Breast epithelium (tissue), 4 donors: ENCODE results near the gene HMSD. TPM values are rescaled to one million over a fixed set of nuclear protein-coding genes. Genes with fewer than 3 reads are reported as not detected.

Experiments used
- DNase-seq, 2 donors: peaks; one replicate each; pipeline ENCODE4 v3.0.0-alpha.2; 2019; ENCODE audit warnings: low spot score in 2 of 2
- H3K27ac ChIP-seq, 2 donors: fragments of 200-600 bp; sonication (generic) in 1 of 2; one replicate each; pipeline ENCODE4 v1.5.1; 2016 to 2019; ENCODE audit warnings: mild to moderate bottlenecking in 1 of 2
- H3K27me3 ChIP-seq, 2 donors: fragments of 200-600 bp; sonication (generic) in 1 of 2; one replicate each; pipeline versions ENCODE4 v1.5.1 to v1.6.0; 2017 to 2019; ENCODE audit warnings: control low read depth in 1 of 2, mild to moderate bottlenecking in 1 of 2
- H3K36me3 ChIP-seq: fragments of 200-600 bp; one replicate; pipeline ENCODE4 v1.5.1; 2019
- H3K4me1 ChIP-seq, 2 donors: fragments of 200-600 bp; sonication (generic); one replicate each; pipeline ENCODE4 v1.5.1; 2016 to 2019; ENCODE audit warnings: control low read depth in 1 of 2
- H3K4me3 ChIP-seq, 3 donors: fragments of 200-600 bp; sonication (generic); 1 replicate in 2 of 3; 2 replicates in 1 of 3; pipeline ENCODE4 v1.5.1; 2016 to 2019; ENCODE audit warnings: mild to moderate bottlenecking in 3 of 3, moderate library complexity in 2 of 3
- H3K9me3 ChIP-seq, 2 donors: fragments of 200-600 bp; sonication (generic) in 1 of 2; one replicate each; pipeline ENCODE4 v1.5.1; 2016 to 2019; ENCODE audit warnings: control low read depth in 1 of 2
- POLR2A ChIP-seq: fragments of 450-650 bp; IDR thresholded peaks from one replicate; pipeline ENCODE4 v1.6.1; 2016; ENCODE audit warnings: antibody characterized with exemption, mild to moderate bottlenecking, moderate library complexity
- POLR2AphosphoS5 ChIP-seq, 3 donors: sonication (generic); formaldehyde crosslinking; IDR thresholded peaks; one replicate each; pipeline ENCODE4 v1.6.1; 2017; ENCODE audit warnings: antibody characterized with exemption in 3 of 3
- intact Hi-C: fragments of 100-400 bp; cut with DNase I; formaldehyde crosslinking; loops from one replicate; pipeline ENCODE4 v1.15.1; 2023; ENCODE audit warnings: low total_unique reads
- total RNA-seq, 3 donors: library from RNA; depleted of rRNA; stranded (reverse); fragments of >200 nt; gene quantifications; one replicate each; pipeline ENCODE4 v1.1.0, GENCODE V29; 2016
- TF ChIP-seq, protein P1 (sequence below), 3 donors: fragments of 450-650 bp; IDR thresholded peaks; one replicate each; pipeline ENCODE4 v1.5.1; 2016 to 2017; ENCODE audit warnings: antibody characterized with exemption in 3 of 3, mild to moderate bottlenecking in 3 of 3, moderate library complexity in 3 of 3

The HMSD gene
- total RNA-seq: under 1 TPM in 1 of 3 donors, not detected in 2; 0.29 TPM

DNA sequence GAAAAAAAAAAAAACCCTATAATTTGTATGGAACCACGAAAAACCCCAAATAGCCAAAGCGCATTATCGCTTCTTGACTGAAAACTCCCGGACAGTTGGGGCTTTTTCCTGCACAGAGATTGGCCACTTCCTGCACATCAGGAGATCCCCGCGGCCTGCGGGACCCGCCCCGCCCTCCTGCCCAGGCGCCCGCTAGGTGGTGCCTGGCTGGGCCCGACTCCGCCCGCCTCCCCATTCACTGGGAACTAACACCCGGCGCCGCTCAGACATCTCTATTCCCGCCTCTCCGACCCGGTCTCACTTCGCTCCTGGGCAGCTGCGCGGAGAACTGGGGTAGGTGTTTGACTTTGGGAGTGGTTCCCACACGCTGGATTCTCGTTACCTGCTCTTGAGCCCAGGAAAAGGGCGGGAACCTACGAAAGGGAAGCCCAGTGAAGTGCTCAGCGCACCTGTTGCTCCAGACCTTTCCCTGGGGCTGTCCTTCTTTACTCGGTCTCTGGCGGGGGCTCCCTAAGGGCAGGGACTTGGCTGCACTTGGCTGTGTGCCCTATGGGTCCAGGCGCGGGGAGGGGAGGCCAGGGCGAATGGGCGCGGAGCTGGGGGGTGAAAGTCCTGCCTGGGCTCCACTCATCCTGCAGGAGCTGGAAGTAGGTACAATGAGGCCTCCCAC lies at the start of gene HMSD:
TSS of gene HMSD (plus strand) at position 234 of the 670 bp plus-strand sequence. CDS start 4,155 bp downstream, outside the sequence.
- peaks cover 0 to 7% of the 10 kb centered on the region in 2 donors for H3K9me3 ChIP-seq
- no peaks in the 10 kb centered on the region for H3K27me3 ChIP-seq
- DNase-seq: no peak
- H3K4me3 ChIP-seq: peak within 1 kb of the TSS; percentile 10 to 56 (median 25)
- H3K36me3 ChIP-seq: no peaks in the 10 kb centered on the region
- H3K27ac ChIP-seq: no peak within 1 kb of the TSS
- no peak for TF ChIP-seq POLR2A
- TF ChIP-seq, protein P1, sequence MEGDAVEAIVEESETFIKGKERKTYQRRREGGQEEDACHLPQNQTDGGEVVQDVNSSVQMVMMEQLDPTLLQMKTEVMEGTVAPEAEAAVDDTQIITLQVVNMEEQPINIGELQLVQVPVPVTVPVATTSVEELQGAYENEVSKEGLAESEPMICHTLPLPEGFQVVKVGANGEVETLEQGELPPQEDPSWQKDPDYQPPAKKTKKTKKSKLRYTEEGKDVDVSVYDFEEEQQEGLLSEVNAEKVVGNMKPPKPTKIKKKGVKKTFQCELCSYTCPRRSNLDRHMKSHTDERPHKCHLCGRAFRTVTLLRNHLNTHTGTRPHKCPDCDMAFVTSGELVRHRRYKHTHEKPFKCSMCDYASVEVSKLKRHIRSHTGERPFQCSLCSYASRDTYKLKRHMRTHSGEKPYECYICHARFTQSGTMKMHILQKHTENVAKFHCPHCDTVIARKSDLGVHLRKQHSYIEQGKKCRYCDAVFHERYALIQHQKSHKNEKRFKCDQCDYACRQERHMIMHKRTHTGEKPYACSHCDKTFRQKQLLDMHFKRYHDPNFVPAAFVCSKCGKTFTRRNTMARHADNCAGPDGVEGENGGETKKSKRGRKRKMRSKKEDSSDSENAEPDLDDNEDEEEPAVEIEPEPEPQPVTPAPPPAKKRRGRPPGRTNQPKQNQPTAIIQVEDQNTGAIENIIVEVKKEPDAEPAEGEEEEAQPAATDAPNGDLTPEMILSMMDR (IDR thresholded peaks at IDR 0.05): no peak
- no peak for TF ChIP-seq POLR2AphosphoS5 (IDR thresholded peaks at IDR 0.05)
- intact Hi-C loops: no loop called here
- H3K4me1 ChIP-seq: no peaks in the 10 kb centered on the region

- TF ChIP-seq, protein P1 (IDR thresholded peaks at IDR 0.05): no peak
- TF ChIP-seq POLR2AphosphoS5 (IDR thresholded peaks at IDR 0.05): no peak
- TF ChIP-seq POLR2A: no peak
- Histone ChIP-seq H3K36me3 (no peaks in the 10 kb centered on the region), H3K4me3 (no peak overlapping the region), H3K27ac (no peak overlapping the region), H3K27me3 (no peaks in the 10 kb centered on the region), H3K9me3 (no peaks in the 10 kb centered on the region), H3K4me1 (no peaks in the 10 kb centered on the region)
- intact Hi-C loops: no loop called here
- no peak for DNase-seq
These were observed 45.1 kb upstream of the HMSD start for GRCh38 chr18:63903851-63904570.

DNA sequence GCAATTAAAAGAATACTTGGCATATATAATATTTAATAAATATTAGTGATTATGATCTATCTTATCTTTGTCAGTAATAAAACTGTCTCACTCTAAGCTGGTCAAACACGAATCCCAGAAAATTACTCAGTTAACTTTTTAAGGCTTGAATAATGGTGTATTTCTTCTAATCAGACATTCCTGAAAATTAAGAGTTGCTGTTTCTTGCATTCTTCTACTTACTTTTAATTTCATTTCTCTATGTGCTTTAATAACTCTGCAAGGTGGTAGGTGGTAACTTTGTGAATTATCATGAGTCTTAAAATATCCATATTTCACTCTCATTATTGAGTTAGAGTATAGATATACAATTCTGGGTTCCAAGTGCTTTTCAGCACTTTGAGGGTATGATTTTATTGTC lies 44.4 kb upstream of the HMSD start:
- H3K9me3 ChIP-seq: no peaks in the 10 kb centered on the region
- H3K27me3 ChIP-seq: no peaks in the 10 kb centered on the region
- TF ChIP-seq POLR2A (no peak), POLR2AphosphoS5 (IDR thresholded peaks at IDR 0.05) (no peak)
- TF ChIP-seq, protein P1 (IDR thresholded peaks at IDR 0.05): no peak
- DNase-seq: no peak
- no peak overlapping the region for H3K4me3 ChIP-seq
- intact Hi-C loops: no loop called here
- no peaks in the 10 kb centered on the region for H3K4me1 ChIP-seq
- no peak overlapping the region for H3K27ac ChIP-seq
- H3K36me3 ChIP-seq: no peaks in the 10 kb centered on the region

- Histone ChIP-seq H3K4me1 (no peaks in the 10 kb centered on the region), H3K27me3 (no peaks in the 10 kb centered on the region), H3K4me3 (no peak overlapping the region), H3K9me3 (no peaks in the 10 kb centered on the region), H3K36me3 (no peaks in the 10 kb centered on the region), H3K27ac (no peak overlapping the region)
- intact Hi-C loops: no loop called here
- no peak for TF ChIP-seq POLR2AphosphoS5 (IDR thresholded peaks at IDR 0.05)
- TF ChIP-seq POLR2A: no peak
- TF ChIP-seq, protein P1 (IDR thresholded peaks at IDR 0.05): no peak
- no peak for DNase-seq
These were observed 43.7 kb upstream of the HMSD start for GRCh38 chr18:63905361-63905760.

DNA sequence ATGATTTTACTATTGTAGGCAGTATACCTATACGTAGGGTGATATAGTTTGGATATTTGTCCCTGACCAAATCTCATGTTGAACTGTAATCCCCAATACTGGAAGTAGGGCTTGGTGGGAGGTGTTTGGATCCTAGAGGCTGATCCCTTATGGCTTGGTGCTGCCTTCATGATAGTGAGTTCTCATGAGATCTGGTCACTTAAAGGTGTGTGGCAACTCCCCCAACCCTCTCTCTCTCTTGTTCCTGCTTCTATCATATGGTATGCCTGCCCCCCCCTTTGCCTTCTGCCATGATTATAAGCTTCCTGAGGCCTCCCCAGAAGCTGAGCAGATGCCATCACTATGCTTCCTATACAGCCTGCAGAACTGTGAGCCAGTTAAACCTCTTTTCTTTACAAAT lies 43.0 kb upstream of the HMSD start:
- TF ChIP-seq, protein P1 (IDR thresholded peaks at IDR 0.05): no peak
- TF ChIP-seq POLR2A (no peak), POLR2AphosphoS5 (IDR thresholded peaks at IDR 0.05) (no peak)
- Histone ChIP-seq H3K36me3 (no peaks in the 10 kb centered on the region), H3K27me3 (no peaks in the 10 kb centered on the region), H3K4me3 (no peak overlapping the region), H3K4me1 (no peaks in the 10 kb centered on the region), H3K27ac (no peak overlapping the region), H3K9me3 (no peaks in the 10 kb centered on the region)
- intact Hi-C loops: no loop called here
- DNase-seq: no peak
